Activated effector memory CD4-positive, alpha-beta T cell treated with Interleukin-2 at 50 U/mL for 16 hours (primary cell): ENCODE results near the gene ARL6.
"Not testable (repeated sequence)": the region's sequence is repeated elsewhere in the genome, so short reads cannot be mapped to it uniquely, and the experiment has no call there.

Source experiments
- DNase-seq: peaks from one replicate; pipeline ENCODE4 v3.0.0-alpha.2; 2020

The ARL6 gene

GRCh38 chr3:97821774-97822358 lies 57.3 kb downstream of the ARL6 start, which contains the start of gene CRYBG3:
Gene CRYBG3 (plus strand): TSS chr3:97822011. CDS start chr3:97822207, 196 bp downstream.
- DNase-seq, result peak; percentile 81

- DNase-seq, result no peak
Measured at GRCh38 chr3:97822359-97822775, 57.8 kb downstream of the ARL6 start.

DNA sequence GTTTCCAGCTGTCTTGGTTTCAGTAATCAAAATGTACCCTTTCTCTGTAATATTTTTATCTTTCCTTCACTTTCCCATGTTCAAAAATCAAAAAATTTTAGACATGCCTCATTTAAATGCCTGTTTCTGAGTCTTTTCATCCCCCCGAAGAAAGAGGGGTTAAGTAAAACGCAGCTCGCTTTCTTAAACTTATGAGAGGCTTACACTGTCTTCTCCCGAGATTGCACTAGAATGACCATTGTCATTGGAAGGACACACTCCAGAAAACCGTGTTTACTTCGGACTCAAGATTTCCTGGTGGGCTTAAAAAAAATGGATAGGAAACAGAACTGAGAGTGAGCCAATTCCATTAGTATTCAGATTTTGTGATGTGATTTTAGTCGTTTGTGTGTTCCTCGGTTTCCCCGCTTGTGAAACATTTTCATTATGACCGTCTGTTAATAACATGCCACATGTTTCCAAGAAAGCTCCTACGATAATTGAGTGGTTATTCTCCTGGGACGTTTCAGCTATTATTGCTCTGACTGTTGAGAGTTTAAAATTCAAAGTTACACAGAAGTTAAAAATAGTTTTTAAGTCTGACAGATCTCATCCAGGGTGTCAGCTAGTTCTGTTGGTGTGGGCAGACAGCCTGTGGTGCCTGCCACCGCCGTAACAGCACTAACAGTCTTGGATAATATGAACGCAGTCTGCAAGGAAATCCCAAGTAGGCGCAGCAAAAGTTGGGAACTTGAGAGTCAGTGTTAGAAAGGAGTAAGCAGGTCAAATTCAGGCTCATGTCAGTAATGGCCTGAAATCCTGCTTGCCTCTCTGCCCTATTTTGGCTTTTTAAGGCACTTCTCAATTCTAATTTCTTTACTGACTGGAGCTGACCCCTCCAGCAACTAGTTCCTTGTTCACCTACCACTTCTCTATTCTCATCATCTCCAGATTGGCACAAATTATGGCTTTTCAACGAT lies 58.8 kb downstream of the ARL6 start:
- no peak for DNase-seq

GRCh38 chr3:97825101-97825500 lies 60.5 kb downstream of the ARL6 start:
- no peak for DNase-seq

GRCh38 chr3:97827741-97828471 lies 63.3 kb downstream of the ARL6 start:
- no peak for DNase-seq

- DNase-seq, result no peak
Measured at GRCh38 chr3:97829198-97829597, 64.6 kb downstream of the ARL6 start.

DNA sequence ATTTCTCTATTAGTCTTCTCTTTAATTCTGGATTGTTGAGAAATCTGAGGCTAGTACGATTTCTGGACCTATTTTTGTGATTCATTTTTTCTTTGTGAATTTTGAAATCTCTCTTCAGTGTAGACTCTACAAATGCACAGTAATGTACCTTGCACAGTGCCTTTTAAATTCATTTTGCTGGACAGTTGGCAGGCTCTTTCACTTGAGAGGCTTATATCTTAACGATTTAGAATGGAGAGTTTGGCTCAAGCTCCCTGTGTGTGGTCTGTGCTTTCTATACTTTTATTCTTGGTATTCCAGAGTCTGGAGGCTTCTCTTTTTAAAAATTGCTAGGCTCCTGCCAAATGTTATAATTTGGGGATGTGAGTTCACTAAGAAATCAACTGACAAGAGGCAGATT lies 66.1 kb downstream of the ARL6 start:
- DNase-seq, result no peak

- no peak for DNase-seq
Measured at GRCh38 chr3:97831140-97831539, 66.6 kb downstream of the ARL6 start.

- not testable (repeated sequence) for DNase-seq
Measured at GRCh38 chr3:97833184-97833583, 68.6 kb downstream of the ARL6 start.

DNA sequence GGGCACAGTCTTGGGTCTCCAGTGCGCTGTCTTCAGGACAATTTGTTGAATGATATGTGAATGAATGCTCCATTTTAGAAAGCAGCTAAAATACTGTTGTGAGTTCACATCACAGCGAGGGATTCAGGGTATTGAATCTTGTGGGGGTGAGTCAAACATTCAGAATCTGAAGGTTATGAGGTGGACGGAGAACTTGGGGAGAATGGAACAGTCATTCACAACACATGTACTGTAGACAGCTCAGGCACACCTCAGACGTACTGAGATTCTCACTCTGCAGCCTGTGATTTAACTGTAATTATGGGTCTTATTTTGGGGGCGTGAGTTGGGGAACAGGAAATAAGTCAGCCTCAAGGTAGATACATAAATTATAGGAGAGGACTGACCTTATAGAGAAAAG lies 71.2 kb downstream of the ARL6 start:
- no peak for DNase-seq

- no peak for DNase-seq
Measured at GRCh38 chr3:97838393-97838792, 73.8 kb downstream of the ARL6 start.

DNA sequence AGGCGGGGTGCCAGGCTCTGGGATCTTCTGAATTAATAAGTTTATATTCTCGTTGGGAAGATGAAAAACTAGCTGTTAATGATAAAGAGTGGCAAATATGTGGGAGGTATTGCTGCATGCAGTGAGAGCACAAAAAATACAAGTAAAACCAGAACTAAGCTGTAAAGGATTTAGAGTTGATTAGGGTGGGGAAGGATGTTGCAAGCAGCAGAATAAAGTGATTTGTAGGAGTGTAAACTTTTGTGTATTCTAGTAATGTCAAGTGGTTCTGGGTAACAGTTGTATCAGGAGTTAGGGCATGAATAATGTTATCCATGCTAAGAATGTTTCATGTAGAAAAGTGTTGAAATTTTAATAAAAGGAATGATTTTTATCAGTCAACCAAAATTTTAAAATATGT lies 75.4 kb downstream of the ARL6 start:
- no peak for DNase-seq

- DNase-seq, result no peak
Measured at GRCh38 chr3:97841304-97841703, 76.7 kb downstream of the ARL6 start.

GRCh38 chr3:97841956-97842355 lies 77.4 kb downstream of the ARL6 start:
- no peak for DNase-seq

DNA sequence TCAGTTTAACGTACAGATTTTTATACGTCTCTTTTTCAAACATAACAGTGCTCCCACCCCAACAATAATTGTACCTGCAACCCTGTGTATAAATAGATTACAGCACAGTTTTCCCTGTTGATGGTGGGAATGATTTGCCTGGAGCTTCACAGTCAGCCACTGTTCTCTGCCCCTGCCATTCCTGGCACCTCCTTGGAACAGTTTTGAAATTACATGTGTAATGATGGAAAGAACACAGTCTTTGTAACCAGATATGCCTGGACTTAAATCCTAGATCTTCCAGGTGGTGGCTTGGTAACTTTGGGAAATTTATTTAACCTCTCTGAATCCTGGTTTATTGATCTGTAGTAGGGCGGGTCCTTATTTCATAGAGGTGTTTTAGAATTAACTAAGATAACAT lies 84.2 kb downstream of the ARL6 start:
- DNase-seq, result no peak
